SK-N-SH (cell line): Measurements from ENCODE around the gene CDH19. TPM values are rescaled to one million over a fixed set of nuclear protein-coding genes. Genes with fewer than 3 reads are reported as not detected.

Experiments used
- CTCF ChIA-PET: fragments of 300-600, 350-600 bp; formaldehyde crosslinking; extraction: SDS; loops from one replicate; lab custom pipeline; 2021; lab: Yijun Ruan, JAX
- POLR2A ChIA-PET: fragments of 350-600 bp; sonication (Branson Sonifier 250); formaldehyde crosslinking; extraction: SDS; loops from one replicate; lab custom pipeline; 2020; ENCODE audit warnings: antibody characterized with exemption, inconsistent platforms; lab: Yijun Ruan, JAX
- DNase-seq: peaks from one replicate; pipeline ENCODE4 v3.0.0; 2012
- H2AFZ ChIP-seq: fragments of 200-600 bp; sonication (generic); 2 replicates; pipeline ENCODE4 v1.8.1; 2016; ENCODE audit warnings: antibody characterized with exemption, mild to moderate bottlenecking, low read depth
- H3F3A ChIP-seq: fragments of 200-600 bp; sonication (generic); replicated peaks from 2 replicates; pipeline ENCODE3; 2016; ENCODE audit warnings: antibody characterized with exemption, mild to moderate bottlenecking; ENCODE audit not compliant: insufficient read depth
- H3K27ac ChIP-seq, 2 experiments: fragments of 200-500 bp in 1 of 2; fragments of 200-600 bp in 1 of 2; sonication (Bioruptor generic) in 1 of 2; sonication (generic), shearing (Covaris generic) in 1 of 2; 2 replicates each; pipeline versions ENCODE4 v1.5.1 to v1.6.1; 2014 to 2016; ENCODE audit warnings: low read depth in 2 of 2, inconsistent platforms in 1 of 2, low read length in 1 of 2, mild to moderate bottlenecking in 1 of 2, mixed read lengths in 1 of 2
- H3K27me3 ChIP-seq: fragments of 200-600 bp; sonication (generic), shearing (Covaris generic); 2 replicates; pipeline ENCODE4 v1.6.1; 2016; ENCODE audit warnings: mixed run types; ENCODE audit not compliant: insufficient read depth
- H3K36me3 ChIP-seq, 2 experiments: fragments of 200-500 bp in 1 of 2; fragments of 200-600 bp in 1 of 2; sonication (Bioruptor generic) in 1 of 2; sonication (generic) in 1 of 2; replicated peaks in 1 of 2; 2 replicates each; pipeline versions ENCODE3 to v1.5.1; 2014 to 2016; ENCODE audit warnings: low read length in 1 of 2, mild to moderate bottlenecking in 1 of 2; ENCODE audit not compliant: insufficient read depth in 2 of 2, control insufficient read depth in 1 of 2
- H3K4me1 ChIP-seq, 2 experiments: fragments of 200-500 bp in 1 of 2; fragments of 200-600 bp in 1 of 2; sonication (Bioruptor generic) in 1 of 2; sonication (generic), shearing (Covaris generic) in 1 of 2; 2 replicates each; pipeline versions ENCODE4 v1.5.1 to v1.6.1; 2014 to 2016; ENCODE audit warnings: low read depth in 1 of 2, low read length in 1 of 2, mixed run types in 1 of 2; ENCODE audit not compliant: insufficient read depth in 2 of 2, control insufficient read depth in 1 of 2
- H3K4me2 ChIP-seq: fragments of 200-600 bp; sonication (generic), shearing (Covaris generic); 2 replicates; pipeline ENCODE4 v1.6.1; 2017; ENCODE audit warnings: mixed run types
- H3K4me3 ChIP-seq, 2 experiments: fragments of 200-500 bp in 1 of 2; fragments of 200-600 bp in 1 of 2; sonication (Bioruptor generic) in 1 of 2; sonication (generic), shearing (Covaris generic) in 1 of 2; 2 replicates each; pipeline versions ENCODE4 v1.5.1 to v1.8.1; 2014 to 2016; ENCODE audit warnings: low read depth in 2 of 2, inconsistent platforms in 1 of 2, low read length in 1 of 2, mild to moderate bottlenecking in 1 of 2, mixed read lengths in 1 of 2, moderate library complexity in 1 of 2
- H3K79me2 ChIP-seq: fragments of 200-600 bp; sonication (generic); 2 replicates; pipeline ENCODE4 v1.8.1; 2017; ENCODE audit warnings: mild to moderate bottlenecking; ENCODE audit not compliant: insufficient read depth
- H3K9ac ChIP-seq: fragments of 200-600 bp; sonication (generic); 2 replicates; pipeline ENCODE4 v1.6.1; 2017; ENCODE audit warnings: mixed run types
- H3K9me2 ChIP-seq: fragments of 200-600 bp; sonication (generic); 2 replicates; pipeline ENCODE4 v1.6.1; 2017; ENCODE audit warnings: mixed run types
- H3K9me3 ChIP-seq: fragments of 200-600 bp; sonication (generic); 2 replicates; pipeline ENCODE4 v1.6.1; 2017; ENCODE audit warnings: mixed run types, mild to moderate bottlenecking, moderate library complexity
- H4K20me1 ChIP-seq: fragments of 200-600 bp; sonication (generic); 2 replicates; pipeline ENCODE4 v1.6.1; 2017; ENCODE audit warnings: mild to moderate bottlenecking, mixed run types; ENCODE audit not compliant: insufficient read depth
- CHD2 ChIP-seq: fragments of 150-350 bp; IDR thresholded peaks from 2 replicates; pipeline ENCODE4 v1.6.1; 2018; ENCODE audit warnings: low read length; ENCODE audit not compliant: partially characterized antibody
- CTCF ChIP-seq: fragments of 200-600 bp; sonication (generic); IDR thresholded peaks from 2 replicates; pipeline ENCODE4 v1.6.1; 2017; ENCODE audit warnings: antibody characterized with exemption, mild to moderate bottlenecking, moderate library complexity
- ELF1 ChIP-seq: IDR thresholded peaks from 2 replicates; pipeline ENCODE4 v1.4.0; 2012
- EP300 ChIP-seq, 2 experiments: IDR thresholded peaks; 2 replicates each; pipeline versions ENCODE4 v1.4.0 to v1.6.1; 2012; ENCODE audit warnings: borderline replicate concordance in 1 of 2, low read depth in 1 of 2, low read length in 1 of 2
- EZH2phosphoT487 ChIP-seq: fragments of 200-600 bp; sonication (generic); IDR thresholded peaks from 2 replicates; pipeline ENCODE4 v1.6.1; 2017; ENCODE audit warnings: low read depth, mixed run types, mild to moderate bottlenecking, antibody characterized with exemption, moderate library complexity, borderline replicate concordance
- GATA2 ChIP-seq: sonication (generic); formaldehyde crosslinking; IDR thresholded peaks from 2 replicates; pipeline ENCODE4 v1.5.0; 2020; ENCODE audit warnings: mild to moderate bottlenecking, missing genetic modification reagents
- IRF3 ChIP-seq: fragments of 150-350 bp; IDR thresholded peaks from 2 replicates; pipeline ENCODE4 v1.6.1; 2016; ENCODE audit warnings: mild to moderate bottlenecking, low read depth, low read length
- JUND ChIP-seq: IDR thresholded peaks from 2 replicates; pipeline ENCODE4 v1.4.0; 2012
- MXI1 ChIP-seq: IDR thresholded peaks from 2 replicates; pipeline ENCODE4 v1.6.1; 2012; ENCODE audit warnings: mild to moderate bottlenecking, low read depth, low read length, improper control_type of control experiment
- NFIC ChIP-seq: IDR thresholded peaks from 2 replicates; pipeline ENCODE4 v1.4.0; 2012; ENCODE audit warnings: borderline replicate concordance
- NRF1 ChIP-seq: IDR thresholded peaks from 2 replicates; pipeline ENCODE4 v1.6.1; 2012; ENCODE audit warnings: low read depth, mild to moderate bottlenecking, low read length
- RAD21 ChIP-seq: IDR thresholded peaks from 2 replicates; pipeline ENCODE4 v1.6.1; 2012; ENCODE audit warnings: mild to moderate bottlenecking, low read length
- RFX5 ChIP-seq: IDR thresholded peaks from 2 replicates; pipeline ENCODE4 v1.6.1; 2012; ENCODE audit warnings: mild to moderate bottlenecking, improper control_type of control experiment, low read length
- SMC3 ChIP-seq: IDR thresholded peaks from 2 replicates; pipeline ENCODE4 v1.6.1; 2012; ENCODE audit warnings: low read depth, low read length, improper control_type of control experiment
- TAF1 ChIP-seq: IDR thresholded peaks from 2 replicates; pipeline ENCODE4 v1.6.1; 2012; ENCODE audit warnings: low read depth, mild to moderate bottlenecking, low read length, moderate library complexity, borderline replicate concordance
- TEAD4 ChIP-seq: IDR thresholded peaks from 2 replicates; pipeline ENCODE4 v1.4.0; 2012; ENCODE audit warnings: mild to moderate bottlenecking, borderline replicate concordance; ENCODE audit not compliant: insufficient read depth
- ZBTB33 ChIP-seq: IDR thresholded peaks from 2 replicates; pipeline ENCODE4 v1.4.0; 2012; ENCODE audit warnings: low read depth, borderline replicate concordance
- polyA plus RNA-seq, 3 experiments: library from polyadenylated mRNA; depleted of rRNA; stranded (reverse); fragments of >200 nt; gene quantifications; 2 replicates each; pipeline ENCODE4 v1.2.3, GENCODE V29; 2012
- TF ChIP-seq, protein P1 (sequence below): IDR thresholded peaks from 2 replicates; pipeline ENCODE4; 2012
- TF ChIP-seq, protein P2 (sequence below): fragments of 150-350 bp; IDR thresholded peaks from 2 replicates; pipeline ENCODE4 v1.6.1; 2017; ENCODE audit warnings: antibody characterized with exemption, low read length, low read depth, borderline replicate concordance

CDH19 gene
- polyA plus RNA-seq, 1 of the 3 experiments (the other 2 are of a cell fraction), result not detected

DNA sequence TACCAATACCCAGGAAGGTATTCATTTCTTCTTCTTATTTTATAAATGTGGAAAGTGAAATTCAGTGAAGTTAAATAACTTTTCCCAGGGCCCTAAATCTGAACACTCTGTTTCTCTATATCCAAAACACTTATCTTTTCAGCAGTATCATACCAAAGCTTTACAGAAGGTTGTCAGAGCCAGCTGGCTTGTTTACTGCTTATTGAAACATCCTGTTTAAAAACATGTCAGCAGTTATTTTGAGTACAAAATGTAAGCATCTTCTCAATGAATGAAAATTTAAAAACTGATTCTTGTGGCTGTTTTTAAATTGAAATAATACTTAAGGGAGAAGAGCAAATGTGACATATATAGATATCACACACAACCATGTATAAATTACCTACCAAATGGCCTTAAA lies 11.3 kb upstream of the CDH19 start:
- CTCF ChIA-PET, result no interaction called here
- H4K20me1 ChIP-seq, result no peaks in the 10 kb centered on the region
- H3K9me3 ChIP-seq, result no peaks in the 10 kb centered on the region
- no peak overlapping the region for H3K4me2 ChIP-seq
- DNase-seq, result no peak
- H3K9ac ChIP-seq, result no peak overlapping the region
- H3K36me3 ChIP-seq, result no peaks in the 10 kb centered on the region
- no peaks in the 10 kb centered on the region for H3K27me3 ChIP-seq
- POLR2A ChIA-PET, result no interaction called here
- TF ChIP-seq SMC3 (no peak), GATA2 (CRISPR knock-in tag) (no peak), RFX5 (no peak), NFIC (no peak), EP300 (IDR thresholded peaks at IDR 0.05; ENCODE audit: borderline replicate concordance in 1 of 2, low read depth in 1 of 2, low read length in 1 of 2) (no peak), IRF3 (no peak), CTCF (no peak), CHD2 (no peak), JUND (no peak), ELF1 (no peak), EZH2phosphoT487 (no peak), RAD21 (no peak), TAF1 (no peak), TEAD4 (no peak), NRF1 (no peak), MXI1 (no peak), ZBTB33 (no peak)
- TF ChIP-seq, protein P1, sequence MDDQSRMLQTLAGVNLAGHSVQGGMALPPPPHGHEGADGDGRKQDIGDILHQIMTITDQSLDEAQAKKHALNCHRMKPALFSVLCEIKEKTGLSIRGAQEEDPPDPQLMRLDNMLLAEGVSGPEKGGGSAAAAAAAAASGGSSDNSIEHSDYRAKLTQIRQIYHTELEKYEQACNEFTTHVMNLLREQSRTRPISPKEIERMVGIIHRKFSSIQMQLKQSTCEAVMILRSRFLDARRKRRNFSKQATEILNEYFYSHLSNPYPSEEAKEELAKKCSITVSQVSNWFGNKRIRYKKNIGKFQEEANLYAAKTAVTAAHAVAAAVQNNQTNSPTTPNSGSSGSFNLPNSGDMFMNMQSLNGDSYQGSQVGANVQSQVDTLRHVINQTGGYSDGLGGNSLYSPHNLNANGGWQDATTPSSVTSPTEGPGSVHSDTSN, result no peak
- TF ChIP-seq, protein P2, sequence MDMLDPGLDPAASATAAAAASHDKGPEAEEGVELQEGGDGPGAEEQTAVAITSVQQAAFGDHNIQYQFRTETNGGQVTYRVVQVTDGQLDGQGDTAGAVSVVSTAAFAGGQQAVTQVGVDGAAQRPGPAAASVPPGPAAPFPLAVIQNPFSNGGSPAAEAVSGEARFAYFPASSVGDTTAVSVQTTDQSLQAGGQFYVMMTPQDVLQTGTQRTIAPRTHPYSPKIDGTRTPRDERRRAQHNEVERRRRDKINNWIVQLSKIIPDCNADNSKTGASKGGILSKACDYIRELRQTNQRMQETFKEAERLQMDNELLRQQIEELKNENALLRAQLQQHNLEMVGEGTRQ, result no peak
- H3K4me1 ChIP-seq, result no peaks in the 10 kb centered on the region
- H3F3A ChIP-seq, result no peaks in the 10 kb centered on the region
- H3K9me2 ChIP-seq, result no peaks in the 10 kb centered on the region
- H3K4me3 ChIP-seq, result no peak overlapping the region
- no peak overlapping the region for H3K27ac ChIP-seq
- no peaks in the 10 kb centered on the region for H3K79me2 ChIP-seq
- no peak overlapping the region for H2AFZ ChIP-seq
